A673 (cell line): Measurements from ENCODE around the gene CLSTN2. TPM values are rescaled to one million over a fixed set of nuclear protein-coding genes. Genes with fewer than 3 reads are reported as not detected.

Source experiments
- BruUV-seq: library from RNA; stranded (reverse); fragments of 400-500 nt; replicated peaks from 2 replicates; lab custom pipeline; 2021; lab: Mats Ljungman, UMichigan
- CTCF ChIA-PET: fragments of 300-600 bp; sonication (Branson Sonifier 250); formaldehyde crosslinking; loops from one replicate; lab custom pipeline; 2022; ENCODE audit warnings: antibody characterized with exemption; lab: Charles Lee
- POLR2A ChIA-PET: fragments of 300-600 bp; sonication (Branson Sonifier 250); formaldehyde crosslinking; loops from one replicate; lab custom pipeline; 2022; ENCODE audit warnings: antibody characterized with exemption; ENCODE audit not compliant: low non-redundant PET; lab: Charles Lee
- DNase-seq: peaks from one replicate; pipeline ENCODE4 v3.0.0-alpha.2; 2015; ENCODE audit warnings: low spot score
- H3K27ac ChIP-seq: fragments of 200-600 bp; sonication (generic); 2 replicates; pipeline ENCODE4 v1.5.1; 2016; ENCODE audit warnings: mixed run types, low read depth, mild to moderate bottlenecking, mixed read lengths, antibody characterized with exemption, low read length; ENCODE audit not compliant: poor library complexity, severe bottlenecking
- H3K27me3 ChIP-seq: fragments of 200-600 bp; sonication (generic); replicated peaks from 2 replicates; pipeline ENCODE4 v1.6.1; 2017; ENCODE audit warnings: mixed run types, low read depth, mild to moderate bottlenecking, mixed read lengths, antibody characterized with exemption, low read length; ENCODE audit not compliant: insufficient read depth, poor library complexity
- H3K36me3 ChIP-seq: fragments of 200-600 bp; sonication (generic); 2 replicates; pipeline ENCODE4 v1.6.1; 2016; ENCODE audit warnings: mixed run types, mild to moderate bottlenecking, mixed read lengths, antibody characterized with exemption, low read length; ENCODE audit not compliant: insufficient read depth, poor library complexity, severe bottlenecking
- H3K4me1 ChIP-seq: fragments of 200-600 bp; sonication (generic); 2 replicates; pipeline ENCODE4 v1.6.1; 2017; ENCODE audit warnings: mixed run types, mild to moderate bottlenecking, mixed read lengths, antibody characterized with exemption, low read length; ENCODE audit not compliant: insufficient read depth, poor library complexity, severe bottlenecking
- H3K4me3 ChIP-seq: fragments of 200-600 bp; sonication (generic); 2 replicates; pipeline ENCODE4 v1.5.1; 2016; ENCODE audit warnings: low read depth, mixed run types, mild to moderate bottlenecking, mixed read lengths, low read length; ENCODE audit not compliant: poor library complexity, severe bottlenecking
- H3K9me3 ChIP-seq: fragments of 200-600 bp; sonication (generic); 2 replicates; pipeline ENCODE4 v1.6.1; 2016; ENCODE audit warnings: mixed run types, low read depth, mild to moderate bottlenecking, mixed read lengths, antibody characterized with exemption, low read length; ENCODE audit not compliant: poor library complexity, severe bottlenecking
- EZH2 ChIP-seq: fragments of 200-600 bp; sonication (generic); IDR thresholded peaks from 2 replicates; pipeline ENCODE4 v1.6.1; 2017; ENCODE audit warnings: borderline replicate concordance, low read depth, mild to moderate bottlenecking, mixed read lengths, antibody characterized with exemption, low read length; ENCODE audit not compliant: poor library complexity, severe bottlenecking
- intact Hi-C: fragments of 100-400 bp; cut with micrococcal nuclease; formaldehyde crosslinking; loops from one replicate; pipeline ENCODE4 v1.10.0; 2022; ENCODE audit not compliant: unreplicated experiment
- total RNA-seq: library from RNA; stranded (reverse); gene quantifications from 2 replicates; pipeline ENCODE4 v1.2.3, GENCODE V29; 2021
- TF ChIP-seq, protein P1 (sequence below): fragments of 300-800, 200-600 bp; sonication (generic); conservative IDR thresholded peaks from 2 replicates; pipeline ENCODE4 v1.5.1; 2017; ENCODE audit warnings: low read depth, mild to moderate bottlenecking, antibody characterized with exemption, low read length, moderate library complexity, mixed read lengths

The CLSTN2 gene
- total RNA-seq, 1 experiment from 2014 or later, result 50.7 TPM

DNA sequence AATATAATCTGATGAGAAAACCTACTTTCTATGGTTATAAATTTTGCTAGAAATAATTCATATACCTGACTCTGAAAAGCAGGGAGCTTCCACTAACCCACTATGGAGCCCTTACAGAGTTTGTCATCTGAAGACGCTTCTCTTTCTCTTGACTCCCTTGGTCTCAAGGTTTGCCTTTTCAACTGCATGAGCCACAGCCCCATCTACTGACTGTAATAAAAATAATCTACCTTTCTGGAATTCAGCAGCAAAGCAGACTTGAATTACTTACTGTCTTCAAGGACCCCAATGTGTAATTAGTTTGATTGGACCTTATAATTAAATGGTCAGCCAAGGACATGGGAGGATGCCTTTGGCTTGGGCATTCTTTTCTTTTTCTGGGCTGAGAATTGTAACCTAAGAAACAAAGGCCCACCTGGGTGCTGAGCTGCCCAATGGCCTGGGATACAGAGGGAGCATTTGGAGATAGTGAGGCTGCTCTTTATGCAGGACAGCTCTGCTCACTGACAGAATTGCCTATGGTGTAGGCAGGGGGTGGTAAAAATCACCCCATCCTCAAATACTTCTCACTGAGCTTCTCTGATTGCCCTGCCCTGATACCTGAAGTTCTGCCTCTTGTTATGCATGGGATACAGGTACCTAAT is 564.3 kb downstream of the CLSTN2 start:
- H3K36me3 ChIP-seq, result no peaks in the 10 kb centered on the region
- H3K27me3 ChIP-seq, result no peaks in the 10 kb centered on the region
- H3K27ac ChIP-seq, result no peak overlapping the region
- ChIA-PET POLR2A (no interaction called here), CTCF (interaction anchor here (0.6 kb wide), 1 partner anchor 12 kb away, joined by 4 read pairs; no protein-coding TSS in a partner anchor)
- TF ChIP-seq EZH2, result no peak
- TF ChIP-seq, protein P1, sequence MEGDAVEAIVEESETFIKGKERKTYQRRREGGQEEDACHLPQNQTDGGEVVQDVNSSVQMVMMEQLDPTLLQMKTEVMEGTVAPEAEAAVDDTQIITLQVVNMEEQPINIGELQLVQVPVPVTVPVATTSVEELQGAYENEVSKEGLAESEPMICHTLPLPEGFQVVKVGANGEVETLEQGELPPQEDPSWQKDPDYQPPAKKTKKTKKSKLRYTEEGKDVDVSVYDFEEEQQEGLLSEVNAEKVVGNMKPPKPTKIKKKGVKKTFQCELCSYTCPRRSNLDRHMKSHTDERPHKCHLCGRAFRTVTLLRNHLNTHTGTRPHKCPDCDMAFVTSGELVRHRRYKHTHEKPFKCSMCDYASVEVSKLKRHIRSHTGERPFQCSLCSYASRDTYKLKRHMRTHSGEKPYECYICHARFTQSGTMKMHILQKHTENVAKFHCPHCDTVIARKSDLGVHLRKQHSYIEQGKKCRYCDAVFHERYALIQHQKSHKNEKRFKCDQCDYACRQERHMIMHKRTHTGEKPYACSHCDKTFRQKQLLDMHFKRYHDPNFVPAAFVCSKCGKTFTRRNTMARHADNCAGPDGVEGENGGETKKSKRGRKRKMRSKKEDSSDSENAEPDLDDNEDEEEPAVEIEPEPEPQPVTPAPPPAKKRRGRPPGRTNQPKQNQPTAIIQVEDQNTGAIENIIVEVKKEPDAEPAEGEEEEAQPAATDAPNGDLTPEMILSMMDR, result peak; percentile 39; the same call in 1 of the 2 replicates
- H3K4me1 ChIP-seq, result no peaks in the 10 kb centered on the region
- no peaks in the 10 kb centered on the region for H3K9me3 ChIP-seq
- no TSS peak for BruUV-seq
- H3K4me3 ChIP-seq, result no peak overlapping the region
- peak; percentile 6 for DNase-seq
- intact Hi-C loops, result no loop called here

DNA sequence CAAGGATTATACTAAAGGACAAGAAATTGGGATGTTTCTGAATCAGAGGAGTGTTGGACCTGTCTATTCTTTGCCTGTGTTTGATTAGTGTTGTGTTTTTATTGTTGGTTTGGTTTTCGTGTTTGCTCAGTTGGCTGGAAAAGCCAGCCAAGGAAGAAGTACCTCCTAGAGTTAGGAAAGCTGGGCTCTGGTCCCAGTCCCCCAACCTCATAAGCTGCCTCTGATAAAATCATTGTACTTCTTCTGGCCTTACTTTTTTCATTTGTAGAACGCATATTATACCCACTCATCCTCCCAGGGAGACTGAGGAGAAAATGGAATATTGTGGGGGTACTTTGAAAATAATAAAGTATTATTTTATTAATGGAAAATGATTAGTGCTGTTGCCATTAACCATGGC is 565.5 kb downstream of the CLSTN2 start:
- no peak for DNase-seq
- Histone ChIP-seq H3K36me3 (no peaks in the 10 kb centered on the region), H3K27ac (no peak overlapping the region), H3K4me3 (no peak overlapping the region), H3K4me1 (no peaks in the 10 kb centered on the region), H3K27me3 (no peaks in the 10 kb centered on the region), H3K9me3 (no peaks in the 10 kb centered on the region)
- BruUV-seq, result no TSS peak
- ChIA-PET POLR2A (no interaction called here), CTCF (no interaction called here)
- intact Hi-C loops, result no loop called here
- no peak for TF ChIP-seq EZH2
- TF ChIP-seq, protein P1, result no peak

DNA sequence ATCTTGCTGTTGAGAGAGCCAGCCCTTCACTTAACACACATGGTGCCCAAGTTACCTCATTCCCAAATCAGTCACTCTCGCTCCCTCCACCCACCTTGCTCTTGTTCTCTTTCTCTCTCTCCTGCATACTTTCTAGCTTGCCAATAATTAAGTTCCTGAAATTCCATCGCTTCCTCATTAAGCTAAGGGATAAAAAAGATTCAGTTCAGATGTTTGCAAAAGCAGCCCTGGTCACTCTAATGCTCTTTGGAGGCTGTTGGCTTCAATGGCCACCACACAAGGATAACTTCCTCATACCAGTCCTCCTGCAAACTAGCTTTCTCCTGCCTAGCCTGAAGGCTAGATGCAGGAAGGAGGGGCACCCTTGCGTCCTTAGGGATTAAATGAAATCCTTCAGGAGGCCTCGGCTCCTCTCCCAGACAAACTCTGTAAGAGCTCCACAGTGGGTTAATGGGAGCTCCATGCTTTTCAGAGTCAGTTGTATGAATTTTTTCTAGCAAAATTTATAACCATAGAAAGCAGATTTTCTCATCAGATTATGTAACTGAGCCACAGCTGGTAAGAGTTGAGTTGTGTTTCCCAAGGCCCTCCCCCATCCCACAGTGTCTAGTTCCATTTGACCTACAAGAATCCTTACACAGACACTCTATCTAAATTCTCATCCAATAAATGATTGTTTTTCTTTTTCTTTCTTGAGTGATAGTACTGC is 566.2 kb downstream of the CLSTN2 start:
- ChIA-PET POLR2A (no interaction called here), CTCF (no interaction called here)
- no peak overlapping the region for H3K27ac ChIP-seq
- H3K27me3 ChIP-seq, result no peaks in the 10 kb centered on the region
- no peak overlapping the region for H3K4me3 ChIP-seq
- TF ChIP-seq, protein P1, result no peak
- no peak for TF ChIP-seq EZH2
- BruUV-seq, result no TSS peak
- no peaks in the 10 kb centered on the region for H3K4me1 ChIP-seq
- no peak for DNase-seq
- H3K9me3 ChIP-seq, result no peaks in the 10 kb centered on the region
- intact Hi-C loops, result no loop called here
- H3K36me3 ChIP-seq, result no peaks in the 10 kb centered on the region
